Natural killer cell (primary cell): ENCODE results near the gene TBX21. TPM values are rescaled to one million over a fixed set of nuclear protein-coding genes. Genes with fewer than 3 reads are reported as not detected.

ENCODE experiments used
- ATAC-seq, 3 donors: fragments of 150-1000 bp in 2 of 3; fragments of 200-7000 bp in 1 of 3; cut with Tn5 transposase; 1 replicate in 1 of 3; 2 replicates in 2 of 3; pipeline ENCODE4 v1.10.0; 2021; ENCODE audit warnings: mild to moderate bottlenecking in 2 of 3, moderate library complexity in 2 of 3
- DNase-seq, 2 donors: peaks; one replicate each; pipeline versions ENCODE4 v3.0.0 to v3.0.0-alpha.2; 2013 to 2021; ENCODE audit warnings: mixed read lengths in 1 of 2
- H3K27ac ChIP-seq: one replicate; pipeline ENCODE4 v1.5.1; 2013; ENCODE audit warnings: mild to moderate bottlenecking, low read length
- H3K27me3 ChIP-seq: one replicate; pipeline ENCODE4 v1.6.1; 2013; ENCODE audit warnings: low read length; ENCODE audit not compliant: control insufficient read depth, insufficient read depth
- H3K36me3 ChIP-seq: one replicate; pipeline ENCODE4 v1.6.1; 2013; ENCODE audit warnings: low read length; ENCODE audit not compliant: control insufficient read depth, insufficient read depth
- H3K4me1 ChIP-seq: one replicate; pipeline ENCODE4 v1.6.1; 2013; ENCODE audit warnings: low read length; ENCODE audit not compliant: control insufficient read depth, insufficient read depth
- H3K4me3 ChIP-seq: one replicate; pipeline ENCODE4 v1.5.1; 2013; ENCODE audit warnings: low read length
- H3K9me3 ChIP-seq: one replicate; pipeline ENCODE4 v1.6.1; 2013; ENCODE audit warnings: low read length; ENCODE audit not compliant: control insufficient read depth, insufficient read depth
- H3K27ac Mint-ChIP-seq, 2 donors: one replicate each; pipeline ENCODE4 v1.8.0; 2022; ENCODE audit warnings: mild to moderate bottlenecking in 2 of 2, mixed read lengths in 2 of 2, moderate library complexity in 1 of 2
- H3K27me3 Mint-ChIP-seq, 2 donors: one replicate each; pipeline ENCODE4 v1.8.0; 2022; ENCODE audit warnings: low read depth in 2 of 2, mixed read lengths in 2 of 2
- H3K36me3 Mint-ChIP-seq: one replicate; pipeline ENCODE4 v1.8.0; 2022; ENCODE audit warnings: mixed read lengths
- H3K4me1 Mint-ChIP-seq, 2 donors: one replicate each; pipeline ENCODE4 v1.8.0; 2022; ENCODE audit warnings: mixed read lengths in 2 of 2
- H3K4me3 Mint-ChIP-seq: one replicate; pipeline ENCODE4 v1.8.0; 2022; ENCODE audit warnings: mild to moderate bottlenecking, moderate library complexity, mixed read lengths
- H3K9me3 Mint-ChIP-seq, 2 donors: one replicate each; pipeline ENCODE4 v1.8.0; 2022; ENCODE audit warnings: mixed read lengths in 2 of 2
- WGBS: methylation state at CpG from one replicate; pipeline ENCODE4 v1.1.7; 2013; ENCODE audit warnings: missing lambda C conversion rate; ENCODE audit not compliant: insufficient coverage; 5-methylcytosine and 5-hydroxymethylcytosine counted together
- intact Hi-C: fragments of 100-400 bp; cut with micrococcal nuclease; formaldehyde crosslinking; loops from one replicate; pipeline ENCODE4 v1.14.2; 2022
- total RNA-seq, 4 donors: library from RNA; stranded (reverse); fragments of 120-200 nt in 1 of 4; gene quantifications; one replicate each; pipeline versions ENCODE4 v1.2.3 to v1.2.4, GENCODE V29; 2013 to 2022
- TF ChIP-seq, protein P1 (sequence below): fragments of 200-600 bp; IDR thresholded peaks from one replicate; pipeline ENCODE4 v1.8.0; 2022; ENCODE audit warnings: antibody characterized with exemption

Gene TBX21
- total RNA-seq, 3 donors from 2014 or later (not counting 1 experiment from before 2014, with no cell fraction given) = 234 to 328 (median 257) TPM

DNA sequence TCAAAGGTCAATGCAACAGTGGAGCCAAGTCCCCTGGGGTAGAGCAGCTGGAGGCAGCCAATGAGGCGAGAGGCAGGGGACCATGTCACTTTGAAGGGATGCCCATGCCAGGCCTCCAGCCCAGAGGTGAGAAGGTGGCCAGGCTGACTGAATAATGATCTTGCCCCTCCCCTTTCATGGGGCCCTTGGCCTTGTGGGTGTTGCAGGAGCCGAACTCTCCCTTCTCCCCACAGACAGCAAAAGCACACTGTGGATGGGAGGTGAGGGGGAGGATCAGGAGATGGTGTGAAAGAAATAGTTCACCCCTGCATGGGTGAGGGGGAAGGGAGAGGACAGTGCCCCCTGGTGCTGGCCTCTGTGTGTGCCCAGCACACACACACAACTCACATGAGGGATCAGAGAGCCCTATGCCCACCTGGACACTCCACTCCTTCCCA, 15.8 kb upstream of the TBX21 start:
- Histone ChIP-seq H3K9me3 (no peaks in the 10 kb centered on the region), H3K36me3 (no peaks in the 10 kb centered on the region), H3K27me3 (no peaks in the 10 kb centered on the region), H3K4me1 (peaks cover 100% of the 10 kb centered on the region), H3K4me3 (no peak overlapping the region), H3K27ac (peak overlapping the region; percentile 81)
- H3K4me3 Mint-ChIP-seq = peak overlapping the region; percentile 86
- ATAC-seq (peak; percentile 17 to 60 (median 54)), DNase-seq (peak in 1 of 2 donors; percentile 68)
- 39% methylated on average over 1 of the region's 2 CpGs for WGBS
- no peaks in the 10 kb centered on the region for H3K27me3 Mint-ChIP-seq
- TF ChIP-seq, protein P1, sequence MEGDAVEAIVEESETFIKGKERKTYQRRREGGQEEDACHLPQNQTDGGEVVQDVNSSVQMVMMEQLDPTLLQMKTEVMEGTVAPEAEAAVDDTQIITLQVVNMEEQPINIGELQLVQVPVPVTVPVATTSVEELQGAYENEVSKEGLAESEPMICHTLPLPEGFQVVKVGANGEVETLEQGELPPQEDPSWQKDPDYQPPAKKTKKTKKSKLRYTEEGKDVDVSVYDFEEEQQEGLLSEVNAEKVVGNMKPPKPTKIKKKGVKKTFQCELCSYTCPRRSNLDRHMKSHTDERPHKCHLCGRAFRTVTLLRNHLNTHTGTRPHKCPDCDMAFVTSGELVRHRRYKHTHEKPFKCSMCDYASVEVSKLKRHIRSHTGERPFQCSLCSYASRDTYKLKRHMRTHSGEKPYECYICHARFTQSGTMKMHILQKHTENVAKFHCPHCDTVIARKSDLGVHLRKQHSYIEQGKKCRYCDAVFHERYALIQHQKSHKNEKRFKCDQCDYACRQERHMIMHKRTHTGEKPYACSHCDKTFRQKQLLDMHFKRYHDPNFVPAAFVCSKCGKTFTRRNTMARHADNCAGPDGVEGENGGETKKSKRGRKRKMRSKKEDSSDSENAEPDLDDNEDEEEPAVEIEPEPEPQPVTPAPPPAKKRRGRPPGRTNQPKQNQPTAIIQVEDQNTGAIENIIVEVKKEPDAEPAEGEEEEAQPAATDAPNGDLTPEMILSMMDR = peak; percentile 49
- no peaks in the 10 kb centered on the region for H3K36me3 Mint-ChIP-seq
- H3K4me1 Mint-ChIP-seq = peaks cover 86 to 100% of the 10 kb centered on the region in 2 donors
- intact Hi-C loops = no loop called here
- no peaks in the 10 kb centered on the region for H3K9me3 Mint-ChIP-seq
- peak overlapping the region; percentile 89 to 93 for H3K27ac Mint-ChIP-seq

DNA sequence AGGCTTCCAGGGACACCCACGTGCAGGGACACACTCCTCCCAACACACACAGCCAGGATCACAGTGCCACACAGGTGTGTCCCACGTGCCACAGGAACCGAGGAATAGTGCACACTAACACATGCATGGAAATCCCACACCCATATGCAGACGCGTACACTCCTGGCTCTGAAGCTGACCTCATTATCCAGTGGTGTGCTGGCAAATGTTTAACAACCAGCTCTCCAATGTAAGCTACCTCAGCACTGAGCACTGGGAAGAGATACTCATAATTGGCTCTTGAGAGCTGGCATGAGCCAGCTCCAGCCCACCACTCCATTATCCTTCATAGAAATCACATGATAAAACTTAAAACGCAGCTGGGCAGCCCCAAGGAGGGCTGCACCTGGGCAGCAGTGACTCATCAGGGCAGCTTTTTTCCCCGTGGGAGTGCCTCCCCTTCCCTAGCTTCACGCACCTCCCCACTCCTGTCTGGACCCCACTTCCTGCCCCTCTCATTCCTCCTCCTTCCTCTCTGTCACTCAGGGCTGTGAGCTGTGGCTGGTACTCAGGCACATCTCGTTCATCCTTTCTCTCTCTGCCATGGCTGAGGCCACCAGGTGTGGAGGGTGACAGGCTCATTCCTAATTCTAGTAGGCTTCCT, 14.9 kb upstream of the TBX21 start:
- TF ChIP-seq, protein P1 = no peak
- H3K27me3 ChIP-seq = no peaks in the 10 kb centered on the region
- H3K4me3 ChIP-seq = no peak overlapping the region
- peak overlapping the region; percentile 86 for H3K4me3 Mint-ChIP-seq
- DNase-seq (peak in 1 of 2 donors; percentile 52), ATAC-seq (no peak)
- no peaks in the 10 kb centered on the region for H3K9me3 Mint-ChIP-seq
- peak overlapping the region; percentile 51 for H3K27ac ChIP-seq
- peaks cover 96% of the 10 kb centered on the region for H3K4me1 ChIP-seq
- peaks cover 79 to 92% of the 10 kb centered on the region in 2 donors for H3K4me1 Mint-ChIP-seq
- no peaks in the 10 kb centered on the region for H3K36me3 Mint-ChIP-seq
- peak overlapping the region; percentile 89 to 93 for H3K27ac Mint-ChIP-seq
- H3K9me3 ChIP-seq = no peaks in the 10 kb centered on the region
- no peaks in the 10 kb centered on the region for H3K36me3 ChIP-seq
- no peaks in the 10 kb centered on the region for H3K27me3 Mint-ChIP-seq
- WGBS = 20% methylated on average over 9 of the region's 9 CpGs
- intact Hi-C loops = loop anchor here (2.0 kb wide), 1 partner anchor 15 kb away; the partner anchor contains the start of gene TBX21

DNA sequence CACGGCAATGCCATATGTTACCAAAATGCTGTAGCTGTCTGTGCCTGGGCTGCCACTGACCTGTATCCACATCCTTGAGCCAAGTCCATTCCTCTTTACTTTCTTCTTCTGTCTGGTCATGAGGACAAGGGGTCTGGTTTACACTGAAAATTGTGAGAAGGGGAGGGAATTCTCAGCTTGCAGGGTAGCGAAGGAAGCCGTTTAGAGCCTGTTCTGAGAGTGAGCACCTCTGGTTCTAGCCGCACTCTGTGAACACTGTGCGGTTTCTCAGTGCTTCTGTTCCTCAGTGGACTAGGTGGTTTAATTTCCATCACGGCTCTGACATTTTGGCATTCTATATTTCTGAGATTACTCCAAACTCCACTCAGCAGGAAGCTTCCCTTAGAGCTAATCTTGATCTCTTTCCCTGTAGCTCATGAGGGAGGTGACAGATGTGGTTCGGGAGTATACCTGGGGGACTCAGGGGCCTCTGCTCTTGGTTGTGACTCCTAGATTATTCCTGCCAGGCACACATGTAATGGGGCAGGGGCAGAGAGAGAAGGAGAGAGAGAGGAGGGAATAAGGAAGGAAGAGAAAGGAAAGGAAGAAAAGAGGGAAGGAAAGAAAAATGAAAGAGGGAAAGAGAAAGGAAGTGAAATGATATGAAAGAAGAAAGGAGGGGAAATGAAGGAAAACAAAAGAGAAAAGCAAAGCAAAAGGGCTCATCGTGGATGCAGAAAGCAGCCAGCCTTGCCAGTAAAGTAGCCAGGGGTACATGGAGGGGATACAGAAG, 14.2 kb upstream of the TBX21 start:
- WGBS = 26% methylated on average over 7 of the region's 8 CpGs
- Histone ChIP-seq H3K27me3 (no peaks in the 10 kb centered on the region), H3K4me3 (no peak overlapping the region), H3K4me1 (peaks cover 90% of the 10 kb centered on the region), H3K9me3 (no peaks in the 10 kb centered on the region), H3K36me3 (no peaks in the 10 kb centered on the region), H3K27ac (peak overlapping the region; percentile 51)
- TF ChIP-seq, protein P1 = no peak
- H3K9me3 Mint-ChIP-seq = no peaks in the 10 kb centered on the region
- peaks cover 72 to 85% of the 10 kb centered on the region in 2 donors for H3K4me1 Mint-ChIP-seq
- no peaks in the 10 kb centered on the region for H3K36me3 Mint-ChIP-seq
- H3K27me3 Mint-ChIP-seq = no peaks in the 10 kb centered on the region
- ATAC-seq (no peak), DNase-seq (peak in 1 of 2 donors; percentile 43)
- intact Hi-C loops = loop anchor here (2.0 kb wide), 1 partner anchor 14 kb away; the partner anchor contains the start of gene TBX21
- peak overlapping the region; percentile 89 to 93 for H3K27ac Mint-ChIP-seq
- H3K4me3 Mint-ChIP-seq = peak overlapping the region; percentile 86
